GM18858 (cell line): ENCODE results near the gene SLC11A1.
A peak's percentile ranks its signal among the peaks of the same experiment; 100 is the strongest.

Source experiments
- ATAC-seq: cut with Tn5 transposase; IDR thresholded peaks from one replicate; pipeline ENCODE4 v1.9.1; 2021; ENCODE audit not compliant: unreplicated experiment

The SLC11A1 gene

GRCh38 chr2:218404351-218405085, 22.4 kb downstream of the SLC11A1 start:
- no peak for ATAC-seq

GRCh38 chr2:218405086-218405745, 23.1 kb downstream of the SLC11A1 start:
- no peak for ATAC-seq

GRCh38 chr2:218405746-218406208, 23.7 kb downstream of the SLC11A1 start:
- ATAC-seq: no peak

GRCh38 chr2:218406209-218406948, 24.3 kb downstream of the SLC11A1 start:
- ATAC-seq: peak; percentile 69

GRCh38 chr2:218406949-218407618, 25.0 kb downstream of the SLC11A1 start:
- ATAC-seq: no peak

- ATAC-seq: no peak
Measured at GRCh38 chr2:218407717-218408116, 25.6 kb downstream of the SLC11A1 start.

- ATAC-seq: no peak
Measured at GRCh38 chr2:218418321-218418716, 36.2 kb downstream of the SLC11A1 start.

- no peak for ATAC-seq
Measured at GRCh38 chr2:218418717-218419458, 36.8 kb downstream of the SLC11A1 start, which contains the start of gene VIL1. Gene VIL1, plus strand, starts transcription at chr2:218419123. Its CDS starts 4,656 bp downstream, at chr2:218423779.

GRCh38 chr2:218419630-218420216, 37.6 kb downstream of the SLC11A1 start:
- ATAC-seq: no peak

GRCh38 chr2:218421027-218421426, 39.0 kb downstream of the SLC11A1 start:
- ATAC-seq: no peak

GRCh38 chr2:218422403-218423086, 40.5 kb downstream of the SLC11A1 start:
- ATAC-seq: no peak

- no peak for ATAC-seq
Measured at GRCh38 chr2:218423584-218423983, 41.5 kb downstream of the SLC11A1 start.

- no peak for ATAC-seq
Measured at GRCh38 chr2:218425531-218425930, 43.5 kb downstream of the SLC11A1 start.

- ATAC-seq: no peak
Measured at GRCh38 chr2:218427741-218428140, 45.7 kb downstream of the SLC11A1 start.

- ATAC-seq: no peak
Measured at GRCh38 chr2:218428846-218429558, 46.9 kb downstream of the SLC11A1 start.

GRCh38 chr2:218429911-218430692, 48.0 kb downstream of the SLC11A1 start:
- ATAC-seq: no peak

- ATAC-seq: no peak
Measured at GRCh38 chr2:218430721-218431120, 48.6 kb downstream of the SLC11A1 start.

GRCh38 chr2:218431878-218432277, 49.8 kb downstream of the SLC11A1 start:
- no peak for ATAC-seq
